ENCODE results near the gene BLM.

Gene BLM

DNA sequence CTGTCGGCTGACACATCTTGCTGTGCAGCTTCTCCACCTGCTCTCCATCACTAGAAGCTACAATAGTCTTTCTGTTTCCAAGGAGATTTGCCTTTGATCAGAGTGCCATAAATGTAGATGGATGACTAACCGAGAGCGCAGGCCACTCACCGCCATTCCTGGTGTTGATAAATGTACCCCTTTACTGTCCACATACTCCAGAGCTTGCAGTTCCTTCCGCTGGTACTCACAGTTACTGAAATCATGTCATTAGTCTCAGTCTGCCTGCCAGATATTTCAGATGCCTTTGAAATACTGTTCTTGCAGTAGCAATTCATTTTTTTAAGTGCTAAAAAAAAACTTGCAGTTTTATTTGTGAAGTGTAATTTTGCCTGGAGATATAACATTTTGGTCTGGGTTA is 72.3 kb downstream of the BLM start:
- no peak for DNase-seq (ENCODE audit: low read depth in 2 of 2)

DNA sequence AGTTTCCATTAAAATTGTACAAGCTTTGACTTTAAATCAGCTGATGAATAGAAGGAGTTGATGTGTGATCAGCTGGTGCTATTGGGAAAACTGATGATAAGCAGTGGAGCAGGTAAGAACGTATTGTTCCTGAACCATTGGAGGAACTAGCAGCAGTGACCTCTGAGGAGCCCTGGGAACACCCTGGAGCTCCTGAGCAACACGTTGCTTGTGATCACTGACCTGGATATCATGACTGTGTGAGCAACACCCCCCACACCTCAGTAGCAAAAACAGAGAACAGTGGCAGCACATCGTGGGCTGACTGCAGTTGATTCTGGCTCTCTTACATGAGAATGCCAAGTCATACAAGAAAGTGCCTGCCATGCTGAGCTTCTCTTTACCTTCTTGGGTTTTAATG is 72.9 kb downstream of the BLM start:
- DNase-seq (ENCODE audit: low read depth in 2 of 2): no peak

GRCh38 chr15:90790561-90790960 is 73.4 kb downstream of the BLM start:
- DNase-seq (ENCODE audit: low read depth in 2 of 2): no peak

DNA sequence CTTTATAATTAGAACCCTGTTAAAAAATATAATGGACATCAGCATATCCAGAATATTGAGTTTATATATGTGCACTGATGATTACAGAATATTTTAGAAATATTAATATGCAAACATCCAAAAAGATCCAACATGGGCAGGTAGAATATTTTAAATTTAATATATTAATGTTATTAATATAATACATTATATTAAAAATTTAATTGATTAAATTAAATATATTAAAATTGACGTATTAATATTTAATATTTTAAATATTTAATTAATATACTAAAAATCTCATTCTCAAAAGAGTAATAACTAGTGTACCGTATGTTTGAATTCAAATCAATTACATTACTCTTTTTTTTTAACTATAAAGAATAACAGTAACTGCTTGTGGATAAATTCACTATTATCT is 77.4 kb downstream of the BLM start:
- no peak for DNase-seq (ENCODE audit: low read depth in 2 of 2)

- no peak for DNase-seq (ENCODE audit: low read depth in 2 of 2)
Measured at GRCh38 chr15:90799639-90800170, 82.6 kb downstream of the BLM start.

GRCh38 chr15:90801803-90802202 is 84.7 kb downstream of the BLM start:
- DNase-seq (ENCODE audit: low read depth in 2 of 2): no peak

- DNase-seq (ENCODE audit: low read depth in 2 of 2): no peak
Measured at GRCh38 chr15:90807074-90807785, 90.1 kb downstream of the BLM start.

DNA sequence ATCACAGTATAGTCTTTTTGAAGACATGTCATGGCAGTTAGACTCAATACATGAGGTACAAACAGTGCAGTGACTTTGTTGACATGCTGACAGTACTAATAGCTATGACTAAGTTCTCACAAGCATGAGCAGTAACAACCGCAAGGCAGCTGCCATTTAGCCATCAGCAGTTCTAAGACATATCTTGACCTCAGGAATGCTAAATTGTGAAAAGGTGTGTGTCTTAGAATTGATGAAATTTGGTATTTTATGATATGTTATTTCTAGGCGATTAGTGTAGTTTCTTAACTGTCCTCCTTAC is 90.6 kb downstream of the BLM start:
- no peak for DNase-seq (ENCODE audit: low read depth in 2 of 2)

GRCh38 chr15:90808517-90809235 is 91.5 kb downstream of the BLM start:
- no peak for DNase-seq (ENCODE audit: low read depth in 2 of 2)

GRCh38 chr15:90809536-90809935 is 92.4 kb downstream of the BLM start:
- no peak for DNase-seq (ENCODE audit: low read depth in 2 of 2)

GRCh38 chr15:90810354-90810753 is 93.2 kb downstream of the BLM start:
- DNase-seq (ENCODE audit: low read depth in 2 of 2): no peak

DNA sequence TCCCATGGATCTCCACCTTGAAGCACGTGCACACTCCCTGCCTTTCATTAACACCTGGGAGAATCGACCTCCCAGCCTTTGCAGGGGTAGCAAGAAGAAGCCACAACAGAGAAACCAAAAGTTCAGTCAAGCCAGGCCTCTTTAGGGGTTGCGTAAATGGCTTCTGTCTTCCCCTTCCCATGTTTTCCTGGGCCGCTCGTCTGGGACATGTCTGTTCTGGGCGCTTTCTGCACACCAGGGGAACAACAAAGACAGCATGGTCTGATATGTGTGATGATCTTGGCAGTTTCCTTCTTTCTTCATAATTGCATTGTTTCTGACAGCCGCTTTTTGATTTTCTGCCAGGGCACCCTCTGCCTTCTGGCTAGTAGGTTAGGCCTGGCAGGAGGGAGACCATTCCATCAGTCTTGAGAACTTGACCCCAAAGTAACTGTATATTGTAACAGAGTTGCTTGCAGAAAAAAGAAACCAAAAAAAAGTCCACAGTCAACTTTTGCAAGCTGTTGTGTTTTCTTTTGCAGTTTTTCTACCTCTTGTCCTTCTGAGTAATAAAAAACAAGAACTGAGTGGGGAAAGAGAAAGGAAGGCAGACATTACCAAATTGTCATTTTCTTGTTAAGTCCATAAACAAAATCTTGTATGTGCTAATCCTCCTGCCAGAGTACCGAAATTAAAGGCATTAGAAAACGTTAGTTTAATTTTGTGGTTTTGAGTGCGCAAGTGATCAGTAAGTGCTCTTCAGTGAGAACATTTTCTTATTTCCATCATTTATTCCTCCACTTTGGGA is 95.2 kb downstream of the BLM start:
- DNase-seq (ENCODE audit: low read depth in 2 of 2): no peak

DNA sequence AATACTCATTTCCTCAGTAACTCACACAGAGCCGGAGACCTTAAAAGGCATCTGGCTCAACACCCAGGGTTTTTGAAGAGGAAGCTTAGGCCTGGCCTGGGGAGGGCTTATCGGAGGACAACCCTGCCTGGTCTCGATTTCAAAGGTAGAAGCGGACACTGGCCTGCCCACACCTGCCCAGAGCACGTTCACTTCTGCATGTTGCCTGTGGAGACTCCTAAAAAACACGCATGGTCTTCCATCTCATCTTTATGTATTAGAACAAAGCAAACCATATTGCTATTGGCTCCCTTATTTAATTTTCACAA is 95.8 kb downstream of the BLM start:
- DNase-seq (ENCODE audit: low read depth in 2 of 2): no peak

DNA sequence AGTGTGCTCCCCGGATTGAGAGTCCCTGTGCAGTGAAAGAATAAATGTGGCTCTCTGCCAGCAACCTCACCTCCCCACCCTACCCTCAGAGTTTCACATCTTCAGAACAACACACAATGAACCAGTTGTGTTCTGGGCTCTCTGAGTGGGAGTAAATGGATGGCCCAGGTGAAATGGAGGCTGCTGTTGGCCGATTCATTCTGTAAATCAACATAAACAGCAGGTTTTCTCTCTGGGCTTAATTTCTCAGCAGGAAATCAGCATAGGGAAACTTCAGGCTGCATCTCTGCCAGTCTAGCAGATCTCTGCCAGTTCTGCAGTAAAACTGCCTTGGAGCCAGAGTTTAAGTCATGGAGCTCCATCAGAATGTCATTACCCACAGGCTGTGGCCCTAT is 96.6 kb downstream of the BLM start:
- no peak for DNase-seq (ENCODE audit: low read depth in 2 of 2)

DNA sequence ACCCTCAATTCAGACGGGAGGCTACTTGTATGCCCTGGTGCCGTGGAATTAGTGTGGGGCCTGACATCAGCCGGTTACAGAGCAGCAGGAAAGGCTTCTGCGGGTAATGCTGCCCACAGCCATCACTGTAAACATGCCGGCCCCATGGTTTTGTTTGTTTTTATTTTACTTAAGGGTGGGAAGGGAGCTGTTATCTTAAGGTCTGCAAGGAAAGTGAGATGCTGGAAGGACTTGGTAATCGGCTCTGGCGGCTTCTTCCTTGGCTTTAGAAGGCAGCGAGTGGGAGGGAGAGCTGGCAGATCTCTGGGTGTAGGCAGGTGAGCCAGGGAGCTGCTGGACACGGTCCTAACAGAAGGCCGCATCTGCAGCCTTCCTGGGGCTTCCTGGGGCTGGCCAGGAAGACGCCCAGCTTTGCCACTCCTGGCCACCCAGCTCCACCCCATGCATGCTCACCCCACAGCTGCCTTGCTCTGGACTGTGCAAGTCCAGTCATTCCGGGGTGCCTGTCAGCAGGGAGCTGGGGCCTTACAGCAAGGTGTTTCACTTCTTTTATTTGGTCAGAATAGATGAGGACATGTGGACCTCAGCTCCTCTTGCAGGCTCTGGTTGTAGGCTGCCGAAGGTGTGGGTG is 97.2 kb downstream of the BLM start:
- DNase-seq (ENCODE audit: low read depth in 2 of 2): no peak

DNA sequence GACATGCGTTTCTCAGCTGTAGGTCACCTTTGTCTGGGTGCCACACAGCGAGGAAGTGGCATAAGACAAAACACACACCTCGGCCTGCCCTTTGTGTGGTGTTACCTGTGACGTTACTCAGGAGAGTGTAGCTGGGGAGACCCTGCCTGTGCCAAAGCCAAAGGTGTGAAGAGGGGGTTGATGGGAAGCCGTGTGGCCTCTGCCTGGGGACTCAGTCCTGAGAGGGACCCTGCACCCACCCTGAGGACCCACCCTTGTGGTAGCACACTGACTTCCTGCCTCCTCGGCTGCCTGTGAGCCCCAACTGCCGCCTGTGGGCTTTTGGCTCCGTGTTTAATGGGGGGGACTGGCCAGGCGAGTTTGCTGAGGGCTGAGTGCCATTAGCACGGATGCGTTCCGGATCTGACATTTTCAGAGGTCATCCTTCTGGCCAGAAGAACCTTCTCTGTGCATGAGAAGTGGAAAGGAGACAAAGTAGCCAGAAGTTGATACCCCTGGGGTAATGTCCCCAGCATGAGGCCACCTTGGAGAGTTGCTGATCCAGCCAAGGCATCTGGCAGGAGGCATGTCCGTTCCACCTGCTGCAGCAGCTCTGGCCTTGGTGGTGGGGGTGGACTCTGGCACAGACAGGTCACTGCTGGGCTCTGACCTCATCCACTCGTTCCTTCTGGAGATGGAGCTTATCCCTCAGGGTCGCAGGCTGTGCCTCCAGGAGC is 99.4 kb downstream of the BLM start:
- no peak for DNase-seq (ENCODE audit: low read depth in 2 of 2)

- no peak for DNase-seq (ENCODE audit: low read depth in 2 of 2)
Measured at GRCh38 chr15:90817117-90818057, 100.2 kb downstream of the BLM start.

DNA sequence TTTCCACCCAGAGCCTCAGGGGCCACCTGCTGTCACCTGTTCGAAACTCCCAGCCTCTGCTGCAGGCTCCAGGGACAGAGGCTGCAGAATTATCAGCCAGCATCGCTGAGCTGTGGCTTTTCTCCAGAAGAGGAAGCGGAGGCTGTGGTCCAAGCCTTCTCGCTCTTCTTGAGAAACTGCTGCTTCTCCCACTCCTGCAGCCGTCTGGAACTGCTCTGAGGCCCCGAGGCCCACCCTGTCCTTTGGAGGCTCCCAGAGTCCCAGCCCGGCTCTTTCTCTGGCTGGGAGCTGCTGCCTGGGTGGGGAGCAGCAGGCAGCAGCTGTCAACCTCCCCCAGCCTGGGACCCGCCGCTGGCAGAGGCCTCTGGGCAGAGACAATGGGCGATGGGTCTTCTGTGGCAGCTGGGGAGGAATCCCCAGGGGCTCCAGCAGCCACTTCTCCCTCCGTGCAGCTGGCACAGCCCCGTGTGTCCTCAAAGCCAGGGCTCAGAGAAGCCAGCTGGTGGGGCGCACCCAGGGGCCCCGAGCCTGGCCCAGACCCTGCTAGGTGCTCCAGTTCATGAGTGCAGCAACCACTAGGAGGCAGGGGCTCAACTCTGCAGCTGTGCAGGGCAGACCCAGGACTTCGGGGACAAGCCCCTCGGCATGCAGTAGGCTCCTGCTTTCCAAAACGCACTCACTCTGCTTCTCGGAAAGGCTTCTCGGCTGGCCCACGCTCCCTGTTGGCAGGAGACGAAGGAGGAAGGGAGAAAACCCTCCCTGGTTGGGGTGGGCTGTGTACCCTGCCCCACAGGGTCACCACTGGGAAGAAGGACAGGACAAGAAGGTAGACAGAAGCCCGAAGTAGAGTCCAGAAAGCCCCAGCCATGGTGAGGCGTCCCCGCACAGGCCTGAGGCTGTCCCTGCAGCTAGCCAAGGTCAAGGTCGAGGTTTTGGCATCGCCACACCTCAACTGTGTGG is 101.4 kb downstream of the BLM start:
- no peak for DNase-seq (ENCODE audit: low read depth in 2 of 2)

- no peak for DNase-seq (ENCODE audit: low read depth in 2 of 2)
Measured at GRCh38 chr15:90819390-90819789, 102.2 kb downstream of the BLM start.

DNA sequence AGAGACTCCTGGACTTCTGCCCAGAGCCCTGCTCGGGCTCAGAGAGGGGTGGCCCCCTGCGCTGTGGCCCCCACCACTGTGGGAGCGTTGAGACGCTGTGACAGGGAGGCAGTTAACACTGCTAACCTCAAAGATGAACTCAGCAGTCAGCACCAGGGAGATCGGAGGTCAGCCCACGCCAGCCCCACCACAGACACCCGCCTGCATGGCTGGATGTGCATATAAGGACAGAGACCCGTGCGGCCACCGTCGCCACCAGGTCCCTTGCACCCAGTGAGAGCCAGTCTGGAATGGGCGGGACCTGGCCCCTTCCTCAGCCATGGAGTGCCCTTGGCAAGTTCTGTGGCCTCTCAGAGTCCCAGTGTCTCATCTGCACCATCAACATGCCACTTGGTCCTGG is 102.7 kb downstream of the BLM start:
- no peak for DNase-seq (ENCODE audit: low read depth in 2 of 2)

All from stimulated activated CD4-positive, alpha-beta T cell treated with anti-CD3 and anti-CD28 coated beads, Interleukin-1b, Interleukin-23, amount 100 ng/mL, for 1 hour (primary cell).